Activated CD8-positive, alpha-beta memory T cell treated with anti-CD3 and anti-CD28 coated beads for 4 hours (primary cell): Measurements from ENCODE around the gene PET100.
A peak's percentile ranks its signal among the peaks of the same experiment; 100 is the strongest.
"Not testable (repeated sequence)": the region's sequence is repeated elsewhere in the genome, so short reads cannot be mapped to it uniquely, and the experiment has no call there.

Source experiments
- DNase-seq, 2 donors: peaks; one replicate each; pipeline ENCODE4 v3.0.0-alpha.2; 2020; ENCODE audit warnings: low read depth in 2 of 2

PET100 gene

DNA sequence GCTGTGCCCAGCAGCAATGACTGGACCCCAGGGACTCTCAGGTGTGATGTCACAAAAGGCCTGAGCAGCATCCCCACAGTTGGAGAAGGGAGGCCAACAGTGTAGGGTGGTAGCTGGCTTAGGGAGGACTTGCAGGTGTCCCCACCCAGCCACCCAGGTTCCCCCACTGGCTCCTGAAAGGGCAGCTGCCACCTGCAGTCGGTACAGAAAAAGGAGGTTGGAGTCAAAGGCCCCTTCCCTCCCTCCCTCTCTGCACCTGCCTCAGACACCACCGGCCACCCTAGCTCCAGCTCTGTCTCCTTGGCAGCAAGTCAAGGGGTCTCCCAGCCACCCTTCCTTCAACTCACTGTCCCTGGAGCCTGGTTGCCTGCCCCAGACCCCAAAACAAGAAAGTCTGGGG is 4.1 kb downstream of the PET100 start, which contains the start of gene PCP2:
TSS of gene PCP2 (minus strand) at position 22 of the 400 bp plus-strand sequence. CDS start 262 bp downstream, outside the sequence.
- no peak for DNase-seq

DNA sequence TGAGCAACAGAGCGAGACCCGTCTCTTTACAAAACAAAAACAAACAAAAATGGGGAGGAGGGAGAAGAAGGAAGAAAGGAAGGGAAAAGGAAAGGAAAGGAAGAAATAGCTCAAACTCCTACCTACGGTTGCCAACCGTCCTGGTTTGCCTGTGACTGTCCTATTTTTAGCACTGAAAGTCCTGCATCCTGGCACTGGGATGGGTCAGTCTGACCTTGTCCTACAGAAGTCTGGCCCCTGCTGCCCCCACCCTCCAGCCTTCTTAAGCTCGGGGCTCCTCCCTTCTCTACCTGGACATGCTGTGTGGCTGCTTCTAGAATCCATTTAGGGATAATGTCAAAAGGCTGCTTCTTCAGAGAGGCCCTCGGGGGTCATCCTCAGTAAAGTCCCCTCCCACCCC is 6.1 kb downstream of the PET100 start:
- no peak for DNase-seq

DNA sequence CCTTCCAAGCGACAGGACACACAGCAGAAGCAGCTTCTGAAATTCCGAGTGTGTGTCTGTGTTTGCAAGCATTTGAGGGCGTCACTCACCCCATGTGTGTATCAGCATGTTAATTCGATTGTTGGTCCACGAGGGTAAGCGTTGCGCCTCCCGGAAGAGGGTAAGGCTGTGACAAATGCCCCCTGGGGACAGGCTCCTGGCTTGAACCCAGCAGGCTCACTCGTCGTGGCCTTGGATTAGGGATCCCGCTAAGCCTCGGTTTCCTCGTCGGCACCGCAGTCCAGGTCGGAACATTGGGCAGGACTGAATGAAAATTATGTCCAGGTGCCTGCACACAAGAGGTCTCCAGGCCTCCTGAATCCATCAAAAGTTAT is 6.7 kb downstream of the PET100 start:
- no peak for DNase-seq

DNA sequence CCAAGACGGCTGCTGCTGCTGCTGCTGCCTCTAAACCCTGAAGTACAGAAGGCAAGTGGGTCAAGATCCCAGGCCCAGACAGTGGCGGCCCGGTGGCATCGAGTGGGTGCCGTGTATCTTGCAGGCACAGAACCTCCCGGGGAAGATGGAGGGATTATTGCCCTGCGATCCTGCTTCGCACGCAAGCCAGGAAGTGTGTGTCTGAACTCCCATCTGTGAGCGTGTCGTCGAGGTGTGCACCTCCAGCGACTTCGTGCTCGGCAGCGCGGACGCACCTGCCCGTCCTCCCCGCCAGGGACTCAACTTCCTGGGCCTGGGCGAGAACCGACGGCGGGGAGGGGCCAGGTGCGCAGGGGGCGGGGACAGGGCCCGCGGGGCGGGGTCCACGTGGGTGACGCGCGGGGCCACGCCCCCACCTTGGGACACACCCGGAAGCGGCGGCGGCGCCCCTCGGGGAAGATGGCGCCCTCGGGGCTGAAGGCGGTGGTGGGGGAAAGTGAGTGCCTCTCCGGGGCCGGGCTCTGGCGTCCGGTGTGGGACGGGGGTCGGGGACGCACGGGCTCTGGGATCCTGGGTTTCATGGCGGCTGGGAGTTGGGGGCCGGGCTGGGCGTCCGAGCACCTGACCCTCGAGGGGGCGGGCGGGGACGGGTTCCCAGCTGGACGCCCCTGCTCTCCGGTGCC is 7.2 kb downstream of the PET100 start, which contains the start of gene STXBP2:
TSS of gene STXBP2 (plus strand) at position 420 of the 683 bp plus-strand sequence. CDS start at position 460, 40 bp downstream.
- DNase-seq: peak; percentile 84

DNA sequence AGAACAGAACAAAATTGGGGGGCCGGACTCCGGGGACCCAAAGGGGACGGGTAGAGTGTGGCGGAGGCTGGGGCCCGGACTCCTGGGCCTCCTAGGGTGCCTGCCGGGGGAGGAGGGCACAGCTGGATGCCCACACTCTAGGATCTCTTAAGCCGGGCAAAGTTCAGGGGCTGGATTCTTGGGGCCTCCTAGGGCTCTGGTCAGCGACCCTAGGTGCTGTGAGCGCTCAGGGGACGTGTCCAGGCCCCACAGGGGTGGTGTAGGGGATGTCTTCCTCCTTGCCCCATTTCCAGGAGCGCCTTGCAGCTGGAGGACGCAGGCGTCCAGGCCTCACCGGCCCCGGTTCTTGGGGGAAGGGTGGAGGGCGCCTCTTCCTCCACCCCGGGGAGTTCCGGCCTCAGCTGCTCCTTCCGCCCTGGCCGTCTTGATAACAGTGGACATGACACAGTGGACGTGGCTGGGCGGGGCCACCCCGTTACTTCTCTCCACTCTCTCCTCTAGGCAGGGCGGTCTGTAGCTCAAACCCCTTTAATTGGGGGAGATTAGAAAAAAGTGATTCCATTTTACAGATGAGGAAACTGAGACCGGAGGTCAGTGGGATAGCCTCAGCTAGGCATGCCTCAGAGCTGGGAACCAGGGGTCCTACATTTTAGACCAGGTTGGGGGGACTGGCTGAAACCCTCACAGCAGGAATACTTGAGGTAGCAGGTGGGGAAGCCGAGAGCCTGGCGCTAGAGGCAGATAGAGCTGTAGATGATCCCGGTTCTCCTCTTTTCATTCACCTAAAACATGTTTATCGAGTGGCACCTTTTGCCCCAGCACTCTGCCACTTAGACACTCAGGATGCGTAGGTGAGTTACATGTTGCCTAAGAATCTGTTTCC is 8.0 kb downstream of the PET100 start:
- no peak for DNase-seq

DNA sequence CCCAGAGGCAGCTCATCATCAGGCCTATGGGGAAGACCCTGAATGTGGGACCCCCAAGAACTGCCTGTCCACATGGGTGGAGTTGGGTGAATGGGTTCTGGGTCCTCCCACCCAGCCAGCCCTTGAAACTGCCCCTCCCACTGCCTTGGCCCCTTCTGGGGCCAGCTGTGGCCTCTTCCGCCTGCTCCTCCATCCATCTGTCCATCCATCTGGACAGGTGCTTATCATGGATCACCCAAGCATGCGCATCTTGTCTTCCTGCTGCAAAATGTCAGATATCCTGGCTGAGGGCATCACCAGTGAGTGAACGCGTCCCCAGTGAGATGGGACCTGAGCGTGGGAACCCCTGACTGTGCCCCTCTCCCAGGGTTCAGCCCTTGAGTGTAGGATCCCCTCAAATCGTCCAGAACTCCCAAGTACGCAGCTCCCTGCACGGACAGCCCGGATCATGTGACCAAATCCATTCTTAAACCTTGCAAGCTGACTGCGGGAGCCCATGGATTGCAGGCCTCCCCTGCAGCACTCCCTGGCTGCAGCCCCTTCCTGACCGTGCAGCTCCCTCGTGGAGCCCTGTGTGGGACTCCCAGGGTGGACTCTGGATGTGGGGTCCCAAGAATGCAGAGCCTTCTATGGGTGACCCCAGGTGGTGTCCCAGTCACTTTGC is 9.3 kb downstream of the PET100 start:
- DNase-seq: no peak

DNA sequence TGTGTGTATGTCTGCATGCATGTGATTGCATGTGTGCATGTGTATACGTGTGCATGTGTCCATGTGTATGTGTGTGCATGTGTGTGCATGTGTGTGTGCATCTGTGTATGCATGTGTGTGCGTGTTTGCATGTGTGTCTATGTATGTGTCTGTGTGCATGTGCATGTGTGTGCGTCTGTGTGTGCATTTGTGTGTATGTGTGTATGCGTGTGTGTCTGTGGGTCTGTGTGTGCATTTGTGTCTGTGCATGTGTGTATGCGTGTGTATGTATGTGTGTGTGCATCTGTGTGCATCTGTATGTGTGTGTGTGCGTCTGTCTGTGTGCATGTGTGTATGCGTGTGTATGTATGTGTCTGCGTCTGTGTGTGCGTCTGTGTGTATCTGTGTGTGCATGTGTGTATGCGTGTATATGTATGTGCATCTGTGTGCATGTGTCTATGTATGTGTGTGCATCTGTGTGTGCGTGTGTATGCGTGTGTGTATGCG is 10.3 kb downstream of the PET100 start:
- no peak for DNase-seq

DNA sequence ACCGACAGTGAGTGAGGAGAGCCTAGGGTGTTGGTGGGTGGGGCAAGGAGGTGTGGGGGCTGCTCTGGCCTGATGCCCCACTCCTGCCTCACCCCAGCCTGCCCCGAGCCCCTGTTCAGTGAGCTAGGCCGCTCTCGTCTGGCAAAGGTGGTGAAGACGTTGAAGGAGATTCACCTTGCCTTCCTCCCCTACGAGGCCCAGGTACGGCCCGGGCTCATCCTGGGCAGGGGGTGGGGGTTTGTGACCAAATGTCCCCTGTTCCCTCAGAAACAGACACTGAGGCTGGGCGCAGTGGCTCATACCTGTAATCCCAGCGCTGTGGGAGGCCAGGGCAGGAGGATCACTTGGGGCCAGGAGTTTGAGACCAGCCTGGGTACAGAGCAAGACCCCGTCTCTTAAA is 11.2 kb downstream of the PET100 start:
- no peak for DNase-seq

DNA sequence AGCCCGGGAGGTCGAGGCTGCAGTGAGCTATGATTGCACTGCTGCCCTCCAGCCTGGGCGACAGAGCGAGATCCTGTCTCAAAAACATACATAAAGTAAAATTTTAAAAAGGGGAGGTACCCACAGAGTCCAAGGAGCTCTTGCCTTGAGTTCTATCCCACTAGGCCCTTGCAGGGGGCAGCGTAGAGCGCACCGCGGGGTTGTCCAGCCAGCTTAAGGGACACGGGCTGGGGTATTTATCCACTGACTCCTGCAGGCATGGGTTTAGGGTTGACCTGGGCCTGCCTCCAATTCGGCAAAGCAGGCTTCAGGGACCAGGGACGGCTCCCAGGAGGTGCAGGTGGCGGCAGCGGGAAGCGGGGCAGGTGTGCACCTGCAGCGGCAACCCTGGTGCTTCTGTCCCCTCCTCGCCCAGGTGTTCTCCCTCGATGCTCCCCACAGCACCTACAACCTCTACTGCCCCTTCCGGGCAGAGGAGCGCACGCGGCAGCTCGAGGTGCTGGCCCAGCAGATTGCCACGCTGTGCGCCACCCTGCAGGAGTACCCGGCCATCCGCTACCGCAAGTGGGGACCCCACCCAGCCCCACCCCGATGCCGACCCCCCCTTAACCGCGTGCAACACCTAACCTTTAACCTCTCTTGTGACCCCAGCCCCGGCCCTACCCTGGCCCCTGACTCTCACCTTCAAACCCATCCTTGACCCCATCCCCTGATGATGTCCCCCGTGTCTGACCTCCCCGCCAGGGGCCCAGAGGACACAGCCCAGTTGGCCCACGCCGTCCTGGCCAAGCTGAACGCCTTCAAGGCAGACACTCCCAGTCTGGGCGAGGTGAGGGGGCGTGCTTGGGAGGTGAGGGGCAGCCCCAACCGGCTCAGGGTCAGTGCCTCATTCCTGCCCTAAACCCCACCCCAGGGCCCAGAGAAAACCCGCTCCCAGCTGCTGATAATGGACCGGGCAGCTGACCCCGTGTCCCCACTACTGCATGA is 12.0 kb downstream of the PET100 start:
- DNase-seq: no peak

DNA sequence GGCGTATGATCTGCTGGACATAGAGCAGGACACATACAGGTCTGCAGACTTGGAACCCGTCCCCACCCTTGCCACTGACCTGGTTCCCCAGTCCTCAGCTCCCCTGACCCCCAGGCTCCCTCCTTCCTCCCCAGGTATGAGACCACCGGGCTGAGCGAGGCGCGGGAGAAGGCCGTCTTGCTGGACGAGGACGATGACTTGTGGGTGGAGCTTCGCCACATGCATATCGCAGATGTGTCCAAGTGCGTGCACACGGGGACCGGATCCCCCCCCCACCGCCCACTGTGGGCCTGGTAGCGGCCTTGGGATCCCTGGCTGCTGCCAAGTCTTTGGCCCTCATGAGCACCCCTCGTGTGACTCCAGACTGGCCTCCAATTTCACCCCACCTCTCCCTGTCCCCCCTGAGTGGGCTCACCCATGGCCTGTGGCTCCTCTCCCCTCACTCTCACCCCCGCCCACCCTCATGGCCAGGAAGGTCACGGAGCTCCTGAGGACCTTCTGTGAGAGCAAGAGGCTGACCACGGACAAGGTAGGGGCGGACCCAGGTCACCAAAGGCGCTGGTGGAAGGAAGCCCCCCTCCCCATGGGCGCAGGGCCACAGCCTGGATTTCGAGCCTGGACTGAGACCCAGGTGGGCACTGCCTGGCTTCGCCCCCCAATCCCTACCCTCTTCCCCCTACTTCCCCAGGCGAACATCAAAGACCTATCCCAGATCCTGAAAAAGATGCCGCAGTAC is 12.9 kb downstream of the PET100 start:
- no peak for DNase-seq

DNA sequence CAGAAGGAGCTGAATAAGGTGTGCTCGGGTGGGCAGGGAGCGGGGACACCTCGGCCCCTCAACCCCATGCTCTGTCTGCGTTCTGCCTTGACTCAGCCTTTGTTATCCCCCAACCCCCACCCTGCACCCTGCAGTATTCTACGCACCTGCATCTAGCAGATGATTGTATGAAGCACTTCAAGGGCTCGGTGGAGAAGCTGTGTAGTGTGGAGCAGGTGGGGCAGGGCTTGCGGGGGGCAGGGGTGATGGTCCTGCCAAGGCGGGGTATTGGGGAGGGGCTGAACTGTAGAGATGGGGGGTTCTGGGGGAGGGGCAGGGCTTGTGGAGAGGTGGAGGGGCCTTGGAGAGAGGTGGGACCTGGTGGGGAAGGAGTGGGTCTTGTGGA is 13.4 kb downstream of the PET100 start:
- DNase-seq: no peak

DNA sequence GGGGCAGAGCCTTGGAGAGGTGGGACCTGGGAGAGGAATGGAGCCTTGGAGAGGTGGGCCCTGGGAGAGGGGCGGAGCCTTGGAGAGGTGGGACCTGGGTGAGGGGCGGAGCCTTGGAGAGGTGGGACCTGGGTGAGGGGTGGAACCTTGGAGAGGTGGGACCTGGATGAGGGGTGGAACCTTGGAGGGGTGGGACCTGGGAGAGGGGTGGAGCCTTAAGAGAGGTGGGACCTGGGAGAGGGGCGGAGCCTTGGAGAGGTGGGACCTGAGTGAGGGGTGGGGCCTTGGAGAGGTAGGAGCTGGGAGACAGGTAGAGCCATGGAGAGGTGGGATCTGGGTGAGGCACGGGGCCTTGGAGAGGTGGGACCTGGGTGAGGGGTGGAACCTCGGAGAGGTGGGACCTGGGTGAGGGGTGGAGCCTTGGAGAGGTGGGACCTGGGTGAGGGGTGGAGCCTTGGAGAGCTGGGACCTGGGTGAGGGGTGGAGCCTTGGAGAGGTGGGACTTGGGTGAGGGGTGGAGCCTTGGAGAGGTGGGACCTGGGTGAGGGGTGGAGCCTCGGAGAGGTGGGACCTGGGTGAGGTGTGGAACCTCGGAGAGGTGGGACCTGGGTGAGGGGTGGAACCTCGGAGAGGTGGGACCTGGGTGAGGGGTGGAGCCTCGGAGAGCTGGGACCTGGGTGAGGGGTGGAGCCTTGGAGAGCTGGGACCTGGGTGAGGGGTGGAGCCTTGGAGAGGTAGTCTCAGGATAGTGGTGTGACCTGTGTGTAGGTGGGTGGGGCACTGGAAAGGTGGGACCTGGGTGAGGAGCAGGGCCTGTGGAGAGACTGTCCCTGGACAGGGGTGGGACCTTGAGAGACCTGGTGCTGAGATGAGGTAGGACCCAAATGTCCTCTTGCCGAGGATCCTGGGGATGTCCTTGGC is 14.3 kb downstream of the PET100 start:
- DNase-seq: not testable (repeated sequence)

DNA sequence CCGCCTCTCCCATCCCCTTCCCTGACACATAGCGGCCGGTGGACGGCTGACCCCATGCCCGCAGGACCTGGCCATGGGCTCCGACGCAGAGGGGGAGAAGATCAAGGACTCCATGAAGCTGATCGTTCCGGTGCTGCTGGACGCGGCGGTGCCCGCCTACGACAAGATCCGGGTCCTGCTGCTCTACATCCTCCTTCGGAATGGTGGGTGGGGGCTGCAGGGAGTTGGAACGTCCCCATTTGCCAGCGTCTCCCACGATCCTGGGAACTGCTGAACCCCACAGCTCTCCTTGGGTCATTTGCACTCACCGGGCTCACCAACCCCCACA is 14.9 kb downstream of the PET100 start:
- no peak for DNase-seq

DNA sequence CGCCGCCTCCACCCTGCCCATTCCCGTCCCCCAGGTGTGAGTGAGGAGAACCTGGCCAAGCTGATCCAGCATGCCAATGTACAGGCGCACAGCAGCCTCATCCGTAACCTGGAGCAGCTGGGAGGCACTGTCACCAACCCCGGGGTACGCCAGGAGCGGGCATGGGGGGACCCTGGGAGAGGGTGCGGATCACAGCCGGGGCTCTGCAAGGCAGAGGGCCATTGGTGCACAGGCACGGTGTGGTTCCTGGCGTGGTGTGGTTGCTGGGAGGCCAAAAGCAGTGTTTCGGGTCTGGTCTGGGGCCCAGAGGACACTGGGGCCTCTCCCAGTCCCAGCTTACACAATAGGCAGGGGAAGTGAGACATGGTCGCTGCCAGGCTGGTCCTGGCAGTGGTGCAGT is 15.6 kb downstream of the PET100 start:
- DNase-seq: no peak

DNA sequence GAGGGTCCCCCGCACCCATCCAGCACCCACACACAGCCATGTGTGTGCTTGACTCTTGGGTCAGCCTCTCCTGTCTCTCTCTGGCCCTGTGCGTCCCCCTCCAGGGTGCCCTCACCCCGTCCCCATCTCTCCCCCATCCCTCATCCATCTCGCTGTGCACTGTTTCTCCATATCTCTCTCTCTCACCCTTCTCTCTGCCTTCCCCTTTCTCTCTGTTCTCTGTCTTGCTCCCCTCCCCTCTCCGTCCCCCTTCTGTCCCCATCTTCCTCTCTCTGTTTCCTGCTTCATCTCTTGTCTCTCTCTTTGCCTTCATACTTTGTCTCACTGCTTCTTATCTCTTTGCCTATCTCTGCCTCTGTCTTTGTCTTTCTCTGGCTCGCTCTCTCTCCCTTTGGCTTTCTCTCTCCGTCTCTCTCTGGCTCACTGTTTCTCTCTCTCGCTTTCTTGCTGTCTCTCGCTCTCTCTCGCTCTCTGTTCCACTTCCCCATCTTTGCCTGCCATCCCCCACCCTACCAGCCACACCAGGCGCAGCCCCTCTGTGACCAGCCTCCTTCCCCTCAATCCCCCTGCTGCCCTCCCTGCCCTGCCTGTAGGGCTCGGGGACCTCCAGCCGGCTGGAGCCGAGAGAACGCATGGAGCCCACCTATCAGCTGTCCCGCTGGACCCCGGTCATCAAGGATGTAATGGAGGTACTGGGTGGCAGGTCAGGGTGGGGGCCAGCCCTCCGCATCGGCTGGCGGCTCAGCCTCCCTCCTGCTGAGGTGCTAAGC is 16.2 kb downstream of the PET100 start:
- no peak for DNase-seq

DNA sequence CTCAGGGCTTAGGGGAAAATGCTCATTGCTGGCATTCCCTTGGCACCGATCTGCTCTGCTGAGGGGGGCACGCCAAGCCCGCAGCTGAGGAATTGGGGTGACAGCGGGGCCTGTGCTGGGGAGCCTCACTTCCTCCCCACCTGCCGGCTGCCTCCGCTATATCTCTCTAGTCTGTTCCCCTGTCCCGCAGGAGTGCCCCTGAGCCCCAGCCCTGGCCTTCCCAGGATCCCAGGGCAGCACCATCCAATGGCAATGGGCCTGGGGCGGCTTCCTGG is 16.8 kb downstream of the PET100 start:
- no peak for DNase-seq

DNA sequence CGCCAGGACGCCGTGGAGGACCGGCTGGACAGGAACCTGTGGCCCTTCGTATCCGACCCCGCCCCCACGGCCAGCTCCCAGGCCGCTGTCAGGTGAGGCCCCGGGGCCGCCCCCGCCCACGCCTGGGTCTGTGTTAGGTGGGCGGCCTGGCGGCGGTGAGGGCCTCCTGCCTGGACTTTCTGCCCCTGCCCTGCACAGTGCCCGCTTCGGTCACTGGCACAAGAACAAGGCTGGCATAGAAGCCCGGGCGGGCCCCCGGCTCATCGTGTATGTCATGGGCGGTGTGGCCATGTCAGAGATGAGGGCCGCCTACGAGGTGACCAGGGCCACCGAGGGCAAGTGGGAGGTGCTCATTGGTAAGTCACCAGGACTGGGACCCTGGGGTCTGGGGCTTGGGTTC is 17.6 kb downstream of the PET100 start:
- DNase-seq: no peak

DNA sequence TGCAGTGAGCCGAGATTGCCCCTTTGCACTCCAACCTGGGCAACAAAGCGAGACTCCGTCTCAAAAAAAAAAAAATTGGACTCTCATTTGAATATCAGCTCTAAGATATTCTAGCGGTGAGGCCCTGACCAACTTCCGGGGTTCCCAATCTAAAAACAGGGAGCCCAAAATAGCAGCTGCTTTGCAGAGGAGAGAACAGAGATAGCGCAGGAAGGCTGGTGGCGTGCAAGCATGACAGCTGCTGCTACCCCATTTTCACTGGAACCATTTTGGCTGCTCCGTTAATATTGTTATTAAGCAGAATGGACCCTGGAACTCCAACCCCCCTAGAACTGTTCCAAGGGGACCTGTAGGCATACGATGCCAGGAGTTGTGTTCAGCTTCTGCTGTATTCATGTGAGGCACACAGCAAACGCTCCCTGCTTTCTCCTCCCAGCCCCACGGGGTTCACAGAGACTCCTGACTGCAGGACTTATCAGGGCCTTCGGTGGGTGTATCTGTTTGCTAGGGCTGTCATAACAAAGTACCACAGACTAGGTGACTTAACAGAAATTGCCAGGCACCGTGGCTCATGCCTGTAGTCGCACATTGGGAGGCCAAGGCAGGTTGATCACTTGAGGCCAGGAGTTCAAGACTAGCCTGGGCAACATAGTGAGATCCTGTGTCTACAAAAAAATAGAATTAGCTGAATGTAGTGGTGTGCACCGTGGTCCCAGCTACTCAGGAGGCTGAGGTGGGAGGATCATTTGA is 18.8 kb downstream of the PET100 start:
- no peak for DNase-seq
